CD4-positive, alpha-beta T cell treated with Interleukin-17A for 1 hour (primary cell): ENCODE data around the gene DMRT2.

ENCODE experiments used
- DNase-seq: peaks from one replicate; pipeline ENCODE4 v3.0.0-alpha.2; 2020

The DMRT2 gene

DNA sequence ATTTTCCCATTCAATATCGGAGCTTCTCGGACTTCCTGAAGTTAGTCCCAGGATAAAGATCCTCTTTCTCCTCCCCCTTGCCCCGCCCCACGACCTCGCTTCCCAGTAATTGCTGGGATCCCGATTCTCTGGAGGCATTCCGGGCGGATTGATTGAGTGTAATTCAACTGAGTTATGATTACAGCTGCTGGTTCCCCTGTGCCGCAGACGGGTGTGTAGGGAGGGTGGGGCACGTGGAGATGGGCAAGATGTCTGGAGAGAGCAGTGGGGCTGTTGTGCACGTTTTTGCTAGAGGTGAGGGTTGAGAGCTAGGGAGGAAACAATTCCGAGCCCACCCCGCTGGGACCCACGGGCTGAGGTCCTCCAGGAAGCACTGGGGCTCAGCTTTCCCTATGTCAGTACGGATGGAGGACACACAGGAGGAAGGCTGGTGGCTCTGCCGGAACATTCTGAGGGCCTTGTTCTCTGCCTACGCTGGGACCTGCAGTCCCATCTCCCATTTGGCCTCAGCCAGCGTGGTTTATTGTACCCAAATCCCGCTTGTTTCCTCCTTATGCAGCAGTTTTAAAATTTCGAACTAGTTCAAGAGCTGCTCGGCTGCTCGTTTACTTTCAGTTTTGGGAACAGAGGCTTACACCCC is 2.4 kb upstream of the DMRT2 start:
- DNase-seq: no peak

DNA sequence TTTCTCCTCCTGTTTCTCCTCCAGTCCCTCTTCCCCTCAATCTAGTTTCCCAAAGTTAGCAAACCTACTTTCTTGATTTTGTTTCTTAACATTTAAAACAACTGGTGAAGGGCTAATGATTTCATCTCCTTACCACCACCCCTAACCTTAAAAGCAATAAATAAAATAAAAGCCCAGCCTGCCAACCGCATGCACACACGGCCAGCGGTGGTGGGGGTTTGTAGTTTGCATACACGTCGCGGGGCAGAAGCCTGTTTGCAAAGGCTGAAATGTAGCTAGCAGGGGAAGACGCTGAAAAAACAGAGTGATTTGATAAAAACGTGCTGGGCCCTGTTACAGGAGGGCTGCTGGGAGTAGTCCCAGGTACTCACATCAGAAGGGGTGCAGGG is 1.9 kb upstream of the DMRT2 start:
- no peak for DNase-seq

DNA sequence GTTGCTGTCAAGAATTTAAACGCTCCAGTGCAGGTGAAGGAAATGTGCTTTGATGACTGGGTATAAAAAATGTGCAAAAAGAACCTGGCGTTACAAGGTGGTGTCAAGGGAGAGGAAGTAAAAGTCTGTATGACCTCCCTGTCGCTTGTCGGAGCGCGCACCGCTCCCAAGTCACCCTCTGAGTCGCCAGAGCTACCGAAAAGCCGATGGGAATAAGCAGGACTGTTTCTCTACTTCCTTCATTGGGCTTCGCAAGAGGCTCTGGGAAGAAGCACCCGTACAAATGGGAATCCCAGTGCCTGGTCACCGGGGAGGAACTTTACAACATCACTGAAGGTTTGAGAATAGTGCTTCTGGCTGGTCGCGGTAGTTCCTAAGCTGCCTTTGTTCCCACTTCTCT is 1.3 kb upstream of the DMRT2 start:
- DNase-seq: no peak

DNA sequence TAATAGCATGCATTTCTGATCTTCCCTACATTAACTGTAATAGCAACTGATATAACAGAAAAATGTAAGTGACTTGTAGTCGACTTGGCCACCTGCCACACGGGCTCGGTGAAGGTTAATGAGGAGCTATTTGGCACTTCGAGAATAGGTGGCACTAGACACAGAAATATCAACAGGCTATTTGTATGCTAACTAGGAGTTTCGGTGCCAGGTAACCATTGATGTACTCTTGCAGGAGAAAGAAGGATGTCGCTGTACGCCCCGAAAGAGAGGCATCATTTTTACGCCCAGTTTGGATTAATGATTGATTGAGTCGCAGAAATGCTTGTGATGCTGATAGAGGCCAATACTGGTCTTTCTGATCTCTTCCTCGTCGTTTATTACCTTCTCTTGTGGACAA is 516 bp upstream of the DMRT2 start:
- no peak for DNase-seq

DNA sequence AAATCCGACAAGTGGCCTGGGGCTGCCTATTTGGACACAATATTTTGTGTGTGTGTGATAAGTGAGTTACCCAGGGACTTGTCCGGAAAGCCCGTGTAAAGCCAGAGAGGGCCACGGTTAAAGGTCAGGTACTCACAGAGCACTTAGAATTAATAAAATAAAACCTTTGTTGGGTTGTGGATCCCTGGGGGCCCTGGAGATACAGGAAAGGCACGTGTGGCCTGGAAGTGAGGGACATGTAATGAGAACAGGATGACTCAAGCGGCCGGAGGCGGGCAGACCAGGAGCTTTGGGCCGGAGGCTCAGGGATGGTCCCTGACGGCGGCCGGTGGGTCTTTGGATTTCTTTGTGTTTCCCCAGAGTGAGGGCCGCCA is 1.0 kb downstream of the DMRT2 start:
- DNase-seq: no peak

DNA sequence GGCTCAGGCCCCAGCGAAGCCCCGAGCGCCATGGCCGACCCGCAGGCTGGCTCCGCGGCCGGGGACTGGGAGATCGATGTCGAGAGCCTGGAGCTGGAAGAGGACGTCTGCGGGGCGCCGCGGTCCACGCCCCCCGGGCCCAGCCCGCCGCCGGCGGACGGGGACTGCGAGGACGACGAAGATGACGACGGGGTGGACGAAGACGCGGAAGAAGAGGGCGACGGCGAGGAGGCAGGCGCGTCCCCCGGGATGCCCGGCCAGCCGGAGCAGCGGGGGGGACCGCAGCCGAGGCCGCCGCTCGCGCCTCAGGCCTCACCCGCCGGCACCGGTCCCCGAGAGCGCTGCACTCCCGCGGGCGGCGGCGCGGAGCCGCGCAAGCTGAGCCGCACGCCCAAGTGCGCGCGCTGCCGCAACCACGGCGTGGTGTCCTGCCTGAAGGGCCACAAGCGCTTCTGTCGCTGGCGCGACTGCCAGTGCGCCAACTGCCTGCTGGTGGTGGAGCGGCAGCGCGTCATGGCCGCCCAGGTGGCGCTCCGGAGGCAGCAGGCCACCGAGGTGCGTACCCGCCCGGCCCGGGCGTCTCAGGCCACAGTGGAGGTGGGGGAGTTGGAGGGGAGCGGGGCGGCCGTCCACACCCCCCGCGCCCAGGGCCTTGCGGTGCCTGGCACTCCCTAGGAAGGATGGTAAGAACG is 1.6 kb downstream of the DMRT2 start:
- no peak for DNase-seq

DNA sequence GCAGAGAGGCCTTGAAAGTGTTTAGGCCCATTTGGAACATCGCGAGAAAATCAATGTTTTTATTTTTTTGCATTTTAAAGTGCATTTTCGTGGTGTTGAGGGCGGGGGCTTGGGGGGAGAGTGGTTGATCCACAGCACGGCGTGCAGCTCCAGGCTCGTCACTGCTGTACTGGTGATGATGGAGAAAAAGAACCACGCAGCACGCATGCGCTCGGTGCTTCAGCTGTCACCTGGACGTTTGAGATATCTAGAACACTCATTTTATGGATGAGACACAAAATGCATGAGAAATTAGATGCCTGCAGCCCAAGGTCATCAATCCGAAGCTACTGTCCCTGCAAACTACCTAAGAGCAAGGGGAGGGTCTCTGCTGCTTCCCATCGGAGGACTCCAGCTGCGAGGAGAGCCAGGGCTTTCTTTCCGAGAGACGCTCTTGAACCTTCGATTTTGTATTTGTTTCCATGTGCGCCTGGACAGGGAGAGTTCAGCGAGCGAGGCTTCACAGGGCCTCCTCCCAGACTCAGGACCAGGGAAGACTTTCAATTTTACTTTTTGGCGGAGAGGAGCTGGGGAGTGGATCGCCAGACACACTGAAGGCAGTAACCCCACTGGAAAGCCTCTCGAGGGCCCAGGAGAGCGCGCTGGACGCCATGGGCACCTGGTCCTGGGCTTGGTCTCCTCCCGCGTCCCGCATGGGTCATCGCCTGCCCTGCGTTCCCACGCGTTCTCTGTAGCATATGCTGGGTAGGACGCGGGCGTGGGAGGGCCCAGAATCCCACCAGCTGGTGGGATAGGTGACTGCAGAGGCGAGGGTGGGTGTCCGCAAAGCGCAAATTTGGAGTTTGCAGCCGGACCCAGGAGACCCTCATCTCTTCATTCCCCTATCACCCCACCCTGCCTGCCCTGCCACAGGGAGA is 2.5 kb downstream of the DMRT2 start:
- no peak for DNase-seq

DNA sequence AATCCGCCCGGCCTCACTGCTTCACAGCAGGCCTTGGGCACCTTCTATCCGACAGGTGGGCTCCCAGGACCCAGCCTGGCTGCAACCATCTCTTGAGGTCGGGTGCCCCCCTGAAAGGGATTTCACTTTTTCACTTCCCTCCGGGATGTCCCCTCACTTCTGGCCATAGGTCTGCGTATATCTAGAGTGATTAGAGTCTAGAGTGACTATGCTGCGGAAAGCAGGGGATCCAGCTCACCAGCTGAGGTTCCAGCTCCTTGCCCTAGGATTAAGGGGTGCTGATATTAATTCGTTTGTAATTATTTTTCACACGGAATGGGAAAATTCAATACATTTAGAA is 3.1 kb downstream of the DMRT2 start:
- DNase-seq: no peak

DNA sequence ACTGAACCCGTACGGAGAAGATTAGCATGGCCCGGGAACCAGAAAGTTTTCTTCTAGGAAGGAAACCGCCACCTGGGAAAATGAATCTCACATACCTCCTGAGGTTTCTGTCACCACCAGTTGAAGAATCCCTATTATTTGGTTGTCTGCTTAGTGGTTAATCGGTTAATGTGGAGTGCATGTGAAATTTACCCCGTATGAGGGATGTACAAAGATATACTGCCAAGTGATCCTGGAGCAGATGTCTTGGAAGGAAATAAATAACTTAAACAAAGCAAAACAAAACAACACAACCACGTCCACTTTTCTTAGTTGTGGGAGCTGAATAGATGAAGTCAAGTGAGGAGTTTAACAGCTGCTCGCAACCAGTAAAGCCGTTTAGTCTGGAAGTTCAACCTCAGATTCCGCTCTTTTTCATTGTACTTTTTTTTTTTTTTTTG is 3.8 kb downstream of the DMRT2 start:
- DNase-seq: no peak

DNA sequence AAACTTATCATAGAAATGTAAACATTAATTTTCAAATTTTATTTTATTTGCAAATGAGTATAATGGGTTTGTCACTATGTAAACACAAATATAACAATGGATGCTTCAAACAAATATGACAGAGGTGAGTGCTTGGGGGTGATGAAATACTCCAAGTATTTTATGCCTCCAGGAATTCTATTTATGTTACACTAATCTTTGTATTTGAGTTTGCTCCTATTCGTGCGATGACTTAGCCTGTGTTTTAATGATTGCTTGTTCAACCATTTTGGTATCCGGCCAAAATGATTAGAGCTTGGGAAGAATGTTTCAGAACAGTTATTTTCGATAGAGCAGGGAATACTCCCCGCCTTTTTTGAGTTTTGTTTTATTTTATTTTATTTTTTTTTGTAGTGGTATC is 5.0 kb downstream of the DMRT2 start:
- no peak for DNase-seq

DNA sequence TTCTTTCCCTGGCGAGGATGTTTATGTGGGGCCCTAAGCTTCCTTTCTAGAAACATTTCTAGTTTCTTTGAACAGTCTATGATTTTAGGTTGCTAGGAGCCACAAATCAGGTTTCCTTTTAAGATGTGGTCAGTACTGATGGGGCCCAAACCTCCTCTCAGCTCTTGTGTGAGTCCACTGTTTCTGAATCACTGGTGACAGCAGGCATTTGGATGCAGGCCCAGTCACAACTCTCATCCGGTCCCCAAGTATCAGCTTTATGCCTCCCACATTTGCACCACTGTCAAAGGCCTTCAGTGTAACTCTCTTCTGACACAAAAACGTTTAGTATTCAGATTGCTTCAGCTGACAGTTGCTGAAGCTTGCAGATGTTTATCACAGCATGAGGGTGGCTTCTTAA is 7.8 kb downstream of the DMRT2 start:
- no peak for DNase-seq

DNA sequence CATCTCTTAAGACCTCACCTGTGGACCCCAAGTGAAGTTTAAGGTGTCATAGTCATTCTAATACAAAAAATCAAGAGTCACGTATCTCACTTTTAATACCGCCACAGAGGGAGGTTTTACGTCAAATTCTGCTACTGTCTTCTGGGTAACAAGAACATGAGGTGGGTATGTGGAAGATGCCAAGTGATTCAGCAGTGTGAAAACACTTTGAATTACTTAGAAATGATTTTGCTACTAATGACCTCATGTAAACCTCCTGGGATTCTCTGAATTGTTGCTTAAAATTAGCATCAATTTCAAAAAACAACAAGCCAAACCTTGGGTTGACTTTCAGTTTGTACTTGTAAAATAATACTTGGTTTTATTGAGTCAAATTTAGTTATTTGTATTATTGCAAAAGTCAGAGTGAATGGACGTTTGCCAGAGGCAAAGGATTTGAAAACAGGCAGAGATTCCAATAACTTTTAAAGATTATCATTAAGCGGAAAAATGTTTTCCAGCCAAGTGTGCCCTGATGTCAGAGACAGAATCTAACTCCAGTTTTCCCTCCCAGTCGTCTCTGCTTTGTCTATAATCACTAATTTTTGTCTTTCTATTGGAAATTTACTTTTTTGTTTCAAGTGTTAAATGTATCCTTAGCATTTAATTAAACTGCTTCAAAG is 8.8 kb downstream of the DMRT2 start:
- no peak for DNase-seq

DNA sequence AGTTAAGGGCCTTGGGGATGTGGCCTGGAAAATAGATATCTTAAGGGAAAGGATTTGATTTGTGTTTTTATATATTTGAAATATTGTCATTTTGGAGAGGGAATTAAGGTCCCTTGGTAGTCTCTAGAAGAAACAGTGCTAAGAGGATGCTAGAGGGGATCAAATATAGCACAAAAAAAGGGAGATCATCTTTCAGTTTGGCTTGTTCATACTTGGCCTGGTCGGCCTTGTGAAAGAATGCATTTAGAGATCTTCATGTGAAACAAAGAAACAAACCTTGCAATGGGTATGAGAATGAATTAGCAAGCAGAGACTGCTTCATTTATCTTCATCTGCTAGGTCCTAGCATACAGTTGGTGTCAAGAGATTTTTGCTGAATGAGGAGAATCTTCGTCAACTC is 15.0 kb downstream of the DMRT2 start:
- no peak for DNase-seq

DNA sequence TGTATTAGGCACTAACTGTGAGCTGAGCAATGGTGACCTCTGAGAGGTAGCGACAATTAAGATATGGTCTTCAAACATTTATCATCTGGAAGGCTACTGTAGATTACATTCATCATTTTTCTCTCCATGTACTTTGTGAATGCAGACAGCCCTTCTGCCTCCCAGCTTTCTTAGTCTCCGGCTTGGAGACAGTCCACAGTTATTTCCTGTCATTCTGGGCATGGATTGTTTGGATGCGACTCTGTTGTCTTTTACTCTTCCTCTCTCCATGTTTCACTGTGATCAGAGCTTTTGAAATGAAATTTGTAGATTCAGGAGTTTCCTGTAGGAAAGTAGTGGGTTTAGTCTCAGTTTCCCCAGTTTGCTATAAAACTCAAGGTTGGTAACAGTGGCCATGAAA is 20.5 kb downstream of the DMRT2 start:
- DNase-seq: no peak

DNA sequence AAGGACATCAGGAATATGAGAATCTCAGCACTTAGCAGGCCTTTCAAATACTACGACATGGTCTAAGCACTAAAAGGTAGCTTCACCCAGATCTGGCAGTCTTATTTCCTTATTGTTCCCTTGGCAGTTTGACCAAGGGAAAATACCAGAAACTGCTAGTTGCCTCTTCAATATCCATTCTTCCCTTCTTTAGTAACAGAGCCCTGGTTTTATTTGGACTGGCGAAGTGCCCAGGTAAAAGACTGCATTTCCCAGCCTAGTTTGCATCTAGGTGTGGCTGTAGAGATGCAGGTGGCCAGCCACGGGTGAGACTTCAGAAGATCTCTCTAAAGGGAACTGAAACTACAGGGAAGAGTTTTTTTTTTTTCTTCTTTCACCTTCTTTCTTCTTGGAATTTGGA is 21.6 kb downstream of the DMRT2 start:
- no peak for DNase-seq

DNA sequence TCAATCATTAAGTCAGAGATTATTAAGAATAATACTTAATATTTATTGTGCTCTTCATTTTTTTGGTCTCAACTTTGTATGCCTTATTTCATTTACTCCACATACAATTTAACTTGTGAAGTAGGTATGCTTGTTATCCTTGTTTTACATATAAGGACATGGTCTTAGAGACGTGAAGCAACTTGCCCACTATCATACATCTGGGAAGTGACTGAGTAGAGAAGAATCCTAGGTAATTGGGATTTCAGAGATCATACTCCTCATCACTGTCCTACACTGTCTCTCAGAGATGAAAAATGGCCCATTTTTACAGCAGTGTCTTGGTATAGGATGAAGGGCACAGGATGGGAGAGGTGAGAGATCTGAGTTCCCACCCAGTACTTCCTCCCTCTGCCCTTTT is 23.3 kb downstream of the DMRT2 start:
- DNase-seq: no peak

DNA sequence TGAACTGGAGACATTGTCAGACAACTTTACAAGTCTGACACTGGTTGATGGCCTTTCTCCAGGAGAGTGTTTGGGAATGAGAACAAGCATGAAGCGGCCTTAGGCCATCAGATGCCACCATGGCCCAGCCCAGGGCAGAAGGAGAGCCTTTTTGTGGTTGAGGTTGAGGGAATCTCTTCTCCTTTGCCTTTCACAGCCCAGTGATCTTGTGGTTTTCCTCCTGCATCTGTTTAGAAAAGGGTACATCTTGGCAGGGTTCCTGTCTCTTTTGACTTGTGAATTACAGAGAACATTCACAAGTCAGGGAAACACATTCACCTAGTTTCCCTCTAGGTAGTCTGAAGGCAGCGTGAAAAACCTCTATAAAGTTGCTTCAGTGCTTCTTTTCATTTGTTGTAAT is 27.5 kb downstream of the DMRT2 start:
- DNase-seq: no peak

DNA sequence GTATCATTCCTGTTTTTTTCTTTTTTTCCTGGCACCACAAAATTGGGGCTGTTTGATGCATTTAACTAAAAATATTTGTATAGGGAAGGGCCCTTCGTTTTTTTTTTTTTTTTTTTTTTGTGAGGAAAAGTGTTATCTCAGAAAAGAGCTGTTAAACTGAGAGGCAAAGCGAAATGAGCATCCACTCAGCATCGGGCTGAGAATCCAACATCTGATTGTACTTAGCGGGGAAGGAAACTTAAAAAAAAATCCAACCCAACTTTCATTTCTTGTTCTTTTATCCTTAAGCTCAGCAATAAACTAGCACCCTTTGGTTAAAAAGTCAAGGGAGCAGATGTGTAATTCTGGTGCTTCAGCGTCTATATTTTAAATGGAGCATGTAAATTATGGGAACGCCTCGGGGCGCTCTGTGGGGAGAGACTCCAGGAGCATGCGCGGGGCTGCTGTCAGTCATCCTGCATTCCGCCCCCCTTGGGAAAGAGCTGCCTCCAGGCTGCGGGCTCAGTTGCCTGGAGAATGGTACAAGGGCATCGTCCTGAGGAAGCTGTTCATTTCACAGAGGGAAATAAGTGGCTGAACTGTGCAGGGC is 33.3 kb downstream of the DMRT2 start:
- no peak for DNase-seq

DNA sequence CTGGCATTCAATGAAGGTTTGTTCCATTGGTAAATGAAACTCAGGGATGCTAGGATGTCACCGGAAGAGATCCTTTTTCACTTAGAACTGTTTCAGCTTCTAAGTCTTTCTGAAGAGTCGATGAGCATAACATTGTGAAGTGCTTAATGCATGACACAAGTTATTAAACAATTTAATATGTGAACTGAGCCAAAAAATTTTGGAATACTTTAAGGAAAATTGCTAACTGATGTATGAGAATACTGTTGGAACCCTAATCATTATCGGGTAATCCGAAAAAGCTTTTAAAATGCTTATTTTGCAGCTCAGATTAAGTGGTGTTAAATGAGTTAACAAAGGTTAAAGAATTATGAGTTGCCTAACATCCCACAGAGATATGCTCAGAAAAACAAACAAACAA is 34.9 kb downstream of the DMRT2 start:
- DNase-seq: no peak

DNA sequence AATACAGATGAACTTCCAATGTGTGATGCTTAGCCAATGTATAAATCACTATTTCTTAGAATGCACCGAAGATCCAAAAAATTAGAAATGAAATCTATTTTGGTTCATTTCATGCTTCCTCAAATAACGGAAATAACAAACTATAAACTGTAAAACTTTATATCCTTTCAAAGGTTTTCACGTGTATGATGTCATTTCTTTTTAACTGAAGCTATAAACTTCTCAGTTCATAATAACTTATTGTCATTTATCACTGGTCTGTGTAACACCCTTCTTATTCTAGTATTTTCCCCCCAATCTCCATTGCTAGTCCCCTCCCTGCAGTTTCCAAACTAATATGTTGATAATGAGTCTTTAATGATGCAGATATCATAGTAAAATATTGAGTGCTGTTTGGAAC is 36.4 kb downstream of the DMRT2 start:
- DNase-seq: no peak

DNA sequence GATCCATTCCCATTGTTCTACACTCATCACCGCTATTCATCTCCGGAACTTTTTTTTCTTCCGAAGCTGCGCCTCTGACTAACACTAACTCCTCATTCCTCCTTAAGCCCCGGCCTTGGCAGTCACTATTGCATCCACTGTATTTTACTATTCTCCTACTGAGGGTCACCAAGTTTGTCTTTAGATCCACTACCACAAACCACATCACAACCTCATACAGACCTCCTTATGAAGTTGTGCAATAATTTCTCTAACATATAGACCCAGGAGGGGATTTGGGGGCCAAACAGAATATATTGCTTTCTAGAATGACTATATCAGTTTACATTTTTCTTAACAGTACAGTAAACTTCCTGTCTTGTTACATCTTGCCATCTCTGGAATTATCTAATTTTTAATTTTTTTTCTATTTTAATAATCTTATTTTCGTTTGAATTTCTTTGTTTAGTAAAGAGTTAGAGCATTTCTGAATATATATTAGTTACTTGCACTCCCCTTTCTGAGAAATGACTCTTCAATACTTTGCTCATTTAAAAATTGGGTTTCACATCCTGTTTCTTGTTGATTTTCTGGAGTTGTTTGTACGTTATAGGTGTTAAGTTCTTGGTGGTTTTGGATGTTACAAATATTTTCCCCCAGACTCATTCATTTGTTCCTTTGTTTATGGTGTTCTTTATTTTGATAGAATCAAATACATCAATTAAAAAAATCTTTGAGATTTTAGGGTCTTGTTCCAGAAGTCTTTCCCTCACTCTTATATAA is 37.1 kb downstream of the DMRT2 start:
- no peak for DNase-seq

DNA sequence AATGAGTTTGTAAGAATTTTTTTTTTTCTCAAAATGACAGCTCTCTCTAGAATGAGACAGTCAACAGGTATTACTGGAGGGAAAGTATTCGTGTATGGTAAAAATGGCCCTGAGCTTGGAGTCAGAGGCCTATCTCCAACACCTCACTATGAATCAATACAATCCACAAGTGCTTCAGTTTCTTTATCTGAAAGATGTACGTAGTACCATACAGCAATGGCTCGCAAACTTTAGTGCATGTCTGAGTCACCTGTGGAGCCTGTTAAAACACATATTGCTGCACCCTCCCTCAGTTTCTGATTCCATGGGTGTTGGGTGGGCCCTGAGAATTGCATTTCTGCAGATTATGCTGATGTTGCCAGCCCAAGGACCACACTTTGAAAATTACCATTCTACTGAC is 44.6 kb downstream of the DMRT2 start:
- no peak for DNase-seq
